Thyroid gland (tissue), 4 donors: ENCODE results near the gene H1-8.

ENCODE experiments used
- CTCF ChIP-seq, 6 experiments: fragments of 200-600 bp in 3 of 6; fragments of 450-650 bp in 3 of 6; sonication (generic) in 3 of 6; IDR thresholded peaks; one replicate each; pipeline ENCODE4 v1.5.1; 2016 to 2019; ENCODE audit warnings: antibody characterized with exemption in 6 of 6, mild to moderate bottlenecking in 2 of 6, inconsistent platforms in 1 of 6, moderate library complexity in 1 of 6
- POLR2A ChIP-seq, 2 donors: fragments of 450-650 bp; IDR thresholded peaks; one replicate each; pipeline ENCODE4 v1.6.1; 2017; ENCODE audit warnings: antibody characterized with exemption in 2 of 2, mild to moderate bottlenecking in 2 of 2, moderate library complexity in 1 of 2

GRCh38 chr3:129556890-129557547 lies 14.0 kb downstream of the H1-8 start:
- TF ChIP-seq CTCF (IDR thresholded peaks at IDR 0.05) (no peak), POLR2A (IDR thresholded peaks at IDR 0.05) (no peak)
